T-helper 2 cell treated with Interferon-gamma antibody and Interleukin-4, amounts not matched to agents 100 ng/mL and 5 ng/mL, for 36 hours (primary cell): ENCODE results near the gene ZNF608. TPM values are rescaled to one million over a fixed set of nuclear protein-coding genes. Genes with fewer than 3 reads are reported as not detected.

Source experiments
- intact Hi-C: fragments of 100-400 bp; cut with micrococcal nuclease; formaldehyde crosslinking; loops from one replicate; pipeline ENCODE4 v1.15.1; 2023
- total RNA-seq: library from RNA; stranded (reverse); gene quantifications from 2 replicates; pipeline ENCODE4 v1.2.3, GENCODE V29; 2022

The ZNF608 gene
- total RNA-seq, 1 donor from 2014 or later: not detected

DNA sequence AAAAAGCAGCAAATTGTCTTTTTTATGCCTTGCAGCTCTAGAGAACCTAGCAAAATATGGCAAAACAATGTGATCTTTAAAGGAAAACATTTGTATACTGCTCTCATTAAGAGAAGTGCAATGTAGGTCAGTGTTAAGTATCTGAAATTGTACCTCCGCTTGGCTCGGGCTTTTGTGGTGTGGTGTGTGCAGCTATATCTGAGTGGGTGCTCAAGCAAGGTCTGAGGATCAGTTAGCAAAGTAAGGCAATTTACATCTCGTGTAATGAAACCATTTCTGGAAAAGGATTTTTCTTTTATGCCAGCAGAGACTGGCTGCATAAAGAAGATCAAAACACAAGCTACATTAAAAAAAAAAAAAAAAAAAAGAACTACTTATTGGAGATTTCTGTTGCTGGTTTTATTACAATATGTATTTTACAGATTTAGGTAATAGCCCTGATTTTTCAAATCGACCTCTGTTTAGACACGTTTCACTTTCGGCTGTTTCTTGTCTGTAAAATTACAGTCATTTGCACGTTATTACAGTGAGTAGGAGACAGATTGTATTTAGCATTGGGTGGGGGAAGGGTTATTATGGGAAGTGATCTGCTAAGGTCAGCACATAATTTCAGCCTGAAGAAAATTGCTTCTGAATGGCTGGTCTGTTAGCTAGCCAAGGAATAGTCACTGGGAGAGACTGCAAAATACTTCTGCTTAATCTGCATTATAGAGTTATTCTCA lies 7.9 kb upstream of the ZNF608 start:
- intact Hi-C loops: no loop called here

- intact Hi-C loops: no loop called here
Measured at GRCh38 chr5:124752854-124753720, 6.6 kb upstream of the ZNF608 start.

DNA sequence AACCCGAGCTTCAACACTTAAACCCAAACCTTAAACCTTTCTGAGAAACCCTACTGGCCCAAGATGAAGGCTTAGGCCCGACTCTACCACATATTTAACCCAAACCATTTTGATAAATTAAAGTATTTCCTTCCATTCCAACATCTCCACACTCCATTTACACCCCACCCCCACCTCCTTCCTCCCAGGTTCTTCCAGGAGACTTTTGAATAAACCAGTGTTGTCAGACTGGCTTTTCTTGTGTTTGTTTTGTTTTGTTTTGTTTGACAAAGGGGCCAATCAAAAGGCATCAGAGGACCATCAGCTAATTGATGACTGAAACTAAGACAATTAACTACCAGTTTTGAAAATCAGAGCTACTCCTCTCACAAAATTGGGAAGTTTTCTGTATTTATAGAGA lies 4.6 kb upstream of the ZNF608 start:
- intact Hi-C loops: no loop called here

- intact Hi-C loops: no loop called here
Measured at GRCh38 chr5:124748687-124749594, 2.5 kb upstream of the ZNF608 start.

- intact Hi-C loops: no loop called here
Measured at GRCh38 chr5:124747791-124748686, 1.6 kb upstream of the ZNF608 start.

GRCh38 chr5:124746916-124747790 lies 714 bp upstream of the ZNF608 start:
- intact Hi-C loops: no loop called here

DNA sequence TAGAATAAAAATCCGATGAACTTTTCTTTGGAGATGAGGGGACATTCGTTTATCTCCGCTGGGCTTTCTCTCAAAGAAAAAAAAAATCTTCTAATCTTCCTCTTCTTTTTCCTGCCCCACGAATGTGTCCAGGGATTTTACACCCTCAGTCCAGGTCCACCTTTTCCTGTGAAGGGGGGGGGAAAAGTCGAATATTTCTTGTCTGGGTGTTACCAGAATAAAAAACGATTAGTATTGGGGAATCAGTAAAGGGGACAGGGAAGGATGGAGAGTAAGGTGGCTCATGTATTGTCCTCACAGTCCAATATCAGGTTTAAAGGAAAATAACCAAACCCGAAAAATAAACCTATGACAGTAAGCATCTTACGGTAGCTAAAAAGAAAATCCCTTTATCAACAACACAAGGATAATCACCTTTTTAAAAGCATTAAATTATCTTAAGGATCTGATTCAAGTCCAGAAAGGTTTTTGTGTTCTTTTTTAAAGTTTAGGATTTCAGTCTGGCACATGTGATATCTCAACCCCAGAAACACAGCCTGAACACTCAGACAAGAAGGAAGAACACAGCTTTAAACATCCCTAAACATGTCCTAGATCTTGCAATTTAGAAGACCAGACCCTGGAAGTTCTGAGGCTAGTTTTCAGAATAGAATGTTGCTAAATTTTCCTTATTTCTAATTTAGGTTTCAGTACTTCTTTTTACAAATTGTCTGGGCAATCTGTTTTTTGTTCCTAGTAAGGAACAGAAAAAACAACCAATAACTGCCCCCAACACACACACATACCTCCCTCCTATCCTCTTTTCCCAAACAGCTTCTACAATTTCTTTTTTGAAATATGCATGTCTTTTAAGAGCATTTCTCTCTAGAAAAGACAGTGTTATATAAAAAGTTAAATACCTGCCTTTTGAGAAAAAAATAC lies 1.2 kb downstream of the ZNF608 start:
- intact Hi-C loops: no loop called here

GRCh38 chr5:124744170-124744971 lies 2.1 kb downstream of the ZNF608 start:
- intact Hi-C loops: no loop called here

- intact Hi-C loops: no loop called here
Measured at GRCh38 chr5:124743602-124744169, 2.8 kb downstream of the ZNF608 start.

DNA sequence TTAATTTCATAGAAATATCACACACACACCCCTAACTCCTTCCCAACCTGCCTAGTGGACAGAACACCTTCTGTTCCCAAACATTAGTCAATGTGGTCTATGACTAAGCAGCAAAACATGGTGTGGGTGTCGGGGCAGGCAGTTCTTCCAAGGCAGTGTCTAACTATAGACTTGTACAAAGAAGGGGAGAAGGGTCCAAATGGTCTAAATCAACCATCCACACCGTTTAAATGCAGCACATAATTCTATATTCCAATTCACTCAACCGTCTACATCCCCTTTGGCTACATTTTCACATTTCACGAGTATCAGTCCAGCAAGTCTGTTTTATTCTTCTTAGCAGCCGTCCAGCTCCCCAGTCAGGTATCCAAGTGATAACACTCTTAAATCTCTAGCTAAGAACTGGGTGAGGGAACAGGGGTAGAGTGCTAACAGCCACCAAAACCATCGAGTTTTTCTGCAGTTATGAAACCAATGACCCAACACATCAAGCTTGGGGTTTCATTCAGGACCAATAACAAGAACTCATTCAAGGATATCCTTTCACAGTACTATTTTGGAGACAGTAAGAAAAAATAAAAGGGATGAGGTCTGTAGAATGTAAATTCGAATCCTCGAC lies 3.3 kb downstream of the ZNF608 start:
- intact Hi-C loops: no loop called here

- intact Hi-C loops: no loop called here
Measured at GRCh38 chr5:124742521-124742920, 3.9 kb downstream of the ZNF608 start.

DNA sequence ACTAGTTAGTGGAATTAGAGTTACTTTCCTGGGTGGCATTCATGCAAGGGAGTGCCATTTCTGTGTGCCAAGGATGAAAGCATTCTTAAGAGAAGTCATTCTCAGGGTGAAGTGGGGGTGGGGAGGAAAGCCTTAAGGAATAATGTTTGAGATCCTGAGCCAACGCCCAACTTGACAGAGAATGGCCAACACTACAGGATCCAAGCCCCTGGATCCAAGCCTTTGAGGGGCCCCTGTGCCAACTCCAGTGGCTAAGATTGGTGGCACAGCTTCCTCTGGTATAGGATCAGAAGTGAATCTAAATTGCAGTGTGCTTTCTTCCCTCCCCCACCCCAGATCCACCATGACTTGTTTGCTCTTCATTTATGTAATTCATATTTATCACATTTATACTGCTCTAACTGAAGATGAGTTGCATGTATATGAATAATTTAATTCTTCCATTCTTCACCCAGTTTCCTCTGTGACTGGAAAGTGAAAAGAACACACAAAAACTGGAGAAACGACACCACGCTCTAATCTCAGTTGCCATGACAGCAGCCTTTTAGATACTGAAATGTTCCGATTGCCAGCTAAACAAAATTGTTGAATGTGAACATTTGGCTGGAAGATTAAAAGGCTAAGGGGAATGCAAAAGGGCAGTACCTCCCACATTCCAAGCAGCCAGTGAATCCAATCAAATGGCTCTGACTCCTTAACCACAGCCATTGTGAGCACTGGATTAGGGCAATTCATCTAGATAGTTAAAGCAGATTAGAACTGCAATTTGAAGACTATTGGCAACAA lies 4.5 kb downstream of the ZNF608 start:
- intact Hi-C loops: no loop called here

DNA sequence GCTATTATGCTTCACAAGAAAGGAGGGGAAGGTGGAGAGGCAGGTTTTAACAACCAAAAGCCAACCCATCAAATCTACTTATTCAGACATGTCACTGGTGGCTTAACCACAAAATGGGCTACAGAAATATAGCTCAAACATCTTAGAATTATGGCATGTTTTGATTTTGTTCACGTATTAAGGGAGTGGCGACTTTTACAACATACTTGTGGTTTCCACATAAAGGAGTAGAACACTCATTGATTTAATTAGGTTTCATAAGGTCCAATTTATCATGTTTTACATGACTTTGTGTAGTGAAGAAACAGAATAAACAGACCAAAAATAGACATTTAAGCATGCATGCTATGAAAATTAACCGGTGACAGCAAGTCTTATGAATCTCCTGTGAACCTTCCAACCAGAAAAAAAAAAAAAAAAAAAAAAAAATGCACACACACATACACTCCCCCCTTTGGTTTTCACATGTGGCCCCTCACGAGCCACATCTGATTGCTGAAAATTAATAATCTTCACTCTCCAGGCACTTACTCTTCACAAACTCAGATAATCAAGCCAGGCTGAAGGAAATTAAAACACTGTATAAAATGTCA lies 5.4 kb downstream of the ZNF608 start:
- intact Hi-C loops: no loop called here

GRCh38 chr5:124740071-124740470 lies 6.4 kb downstream of the ZNF608 start:
- intact Hi-C loops: no loop called here

GRCh38 chr5:124739634-124740025 lies 6.8 kb downstream of the ZNF608 start:
- intact Hi-C loops: no loop called here
